Heart right ventricle (tissue), 16 donors: Measurements from ENCODE around the gene PTPRG. TPM values are rescaled to one million over a fixed set of nuclear protein-coding genes. Genes with fewer than 3 reads are reported as not detected.

Experiments
- ATAC-seq, 8 donors: fragments of 200-7000 bp; cut with Tn5 transposase; one replicate each; pipeline ENCODE4 v1.9.1; 2020; ENCODE audit warnings: mild to moderate bottlenecking in 8 of 8, moderate library complexity in 8 of 8, moderate number of reproducible peaks in 1 of 8
- DNase-seq, 2 donors: peaks; one replicate each; pipeline ENCODE4 v3.0.0-alpha.2; 2020
- H3K27ac ChIP-seq, 10 donors: fragments of 200-600 bp; sonication (generic) in 2 of 10; one replicate each; pipeline versions ENCODE4 v1.5.0 to v1.8.0; 2020 to 2022; ENCODE audit warnings: mild to moderate bottlenecking in 3 of 10
- H3K27me3 ChIP-seq, 7 donors: fragments of 200-600 bp; one replicate each; pipeline ENCODE4 v1.8.0; 2021 to 2022; ENCODE audit warnings: mild to moderate bottlenecking in 2 of 7
- H3K36me3 ChIP-seq, 9 donors: fragments of 200-600 bp; sonication (generic) in 1 of 9; one replicate each; pipeline versions ENCODE4 v1.5.0 to v1.8.0; 2020 to 2022; ENCODE audit warnings: mild to moderate bottlenecking in 2 of 9
- H3K4me1 ChIP-seq, 9 donors: fragments of 200-600 bp; sonication (generic) in 1 of 9; one replicate each; pipeline versions ENCODE4 v1.5.0 to v1.8.0; 2020 to 2022; ENCODE audit warnings: mild to moderate bottlenecking in 4 of 9
- H3K4me3 ChIP-seq, 10 donors: fragments of 200-600 bp; sonication (generic) in 2 of 10; one replicate each; pipeline versions ENCODE4 v1.5.0 to v1.8.0; 2020 to 2022; ENCODE audit warnings: mild to moderate bottlenecking in 7 of 10, moderate library complexity in 2 of 10
- H3K9me3 ChIP-seq, 11 donors: fragments of 200-600 bp in 10 of 11; sonication (generic) in 2 of 11; one replicate each; pipeline versions ENCODE4 v1.5.0 to v1.8.0; 2013 to 2022; ENCODE audit warnings: mild to moderate bottlenecking in 2 of 11, control low read depth in 1 of 11, moderate library complexity in 1 of 11
- CTCF ChIP-seq, 9 donors: fragments of 200-600 bp; sonication (generic) in 2 of 9; IDR thresholded peaks; one replicate each; pipeline versions ENCODE4 v1.5.0 to v1.8.0; 2021 to 2022; ENCODE audit warnings: antibody characterized with exemption in 9 of 9, mild to moderate bottlenecking in 5 of 9, moderate library complexity in 1 of 9
- WGBS, 2 donors: extraction: QIAGEN DNeasy Blood & Tissue Kit; methylation state at CpG; one replicate each; pipeline ENCODE4 v1.1.7; 2013; ENCODE audit warnings: inconsistent platforms in 1 of 2; 5-methylcytosine and 5-hydroxymethylcytosine counted together
- intact Hi-C, 10 donors: fragments of 100-400 bp; cut with DNase I; formaldehyde crosslinking; loops; one replicate each; pipeline versions ENCODE4 v1.11.1 to v1.14.2; 2022
- polyA plus RNA-seq, 2 donors: library from polyadenylated mRNA; stranded (reverse); fragments of 200-250 nt; gene quantifications; one replicate each; pipeline ENCODE4 v1.2.3, GENCODE V29; 2013
- total RNA-seq, 10 donors: library from RNA; stranded (reverse); fragmentation: NEBNext Ultra II Directional in 3 of 10; extraction: Animal tissue kit (Norgen Biotek cat#: 25700) in 3 of 10; gene quantifications; one replicate each; pipeline versions ENCODE4 v1.2.1 to v1.2.4, GENCODE V29; 2021 to 2023
- donor health status: Arrhythmogenic right ventricular cardiomyopathy.
- donor health status: ischemic (EF 13 %, LVEDD 7.1; RV severe dilation, severe dysfunction).
- donor health status: healthy with polysubstance abuse.
- donor health status: DM: no; HTN: yes; CAD: no.
- donor health status: DM: no; HTN: no; CAD: no.
- donor health status: ischemic (EF 25% LVEDD 6.9; RV normal size, moderate dysfunction).
- donor health status: ischemic (EF 25% LVEDD 5.7; RV mildly dilated, moderate dysfunction).
- donor health status: healthy.
- donor health status: DM: yes; HTN: yes; CAD: no.
- donor health status: Ischemic cardiomyopathy.
- donor health status: ischemic (EF 35%, LVEDD 5.7; RV mildly dilated, moderate dysfunction).
- donor health status: nonischemic (EF 11% LVEDD 7.7; RV severe dilation, severe dysfunction).
- donor health status: DM: yes; HTN: yes; CAD: no.
- donor health status: PGD.
- donor health status: ischemic (EF 29% LVEDD 5.4; RV normal size, mild dysfunction).
- donor health status: nonischemic (EF 23%, LVEDD 6.1; RV moderate dilation, normal function).

The PTPRG gene
- total and polyA plus RNA-seq, 12 donors: 10.1 to 38.3 (median 32.6) TPM

GRCh38 chr3:61934505-61934871 lies 373.1 kb downstream of the PTPRG start:
- no peak for TF ChIP-seq CTCF (IDR thresholded peaks at IDR 0.05)
- Histone ChIP-seq H3K9me3 (peaks cover 0 to 8% (median 0%) of the 10 kb centered on the region in 11 donors), H3K27ac (no peak overlapping the region), H3K36me3 (no peaks in the 10 kb centered on the region), H3K27me3 (no peaks in the 10 kb centered on the region), H3K4me1 (peaks cover 0 to 25% (median 5%) of the 10 kb centered on the region in 9 donors), H3K4me3 (no peak overlapping the region)
- 96 to 100% methylated on average over 1 of the region's 1 CpG for WGBS, 2 donors
- no peak for DNase-seq
- ATAC-seq: no peak
- intact Hi-C loops: loop anchor here in 3 of 10 donors (5.0 to 10.0 kb wide), 4 partner anchors 70 to 372 kb away; partner anchors contain the start of gene PTPRG (in 2 of the 3)

GRCh38 chr3:61935814-61936213 lies 374.4 kb downstream of the PTPRG start:
- no peak for TF ChIP-seq CTCF (IDR thresholded peaks at IDR 0.05)
- Histone ChIP-seq H3K4me1 (peaks cover 0 to 31% (median 4%) of the 10 kb centered on the region in 9 donors), H3K4me3 (no peak overlapping the region), H3K27me3 (no peaks in the 10 kb centered on the region), H3K36me3 (no peaks in the 10 kb centered on the region), H3K9me3 (peaks cover 0 to 8% (median 0%) of the 10 kb centered on the region in 11 donors), H3K27ac (no peak overlapping the region)
- ATAC-seq (no peak), DNase-seq (no peak)
- intact Hi-C loops: loop anchor here in 4 of 10 donors (5.0 to 10.0 kb wide), 4 partner anchors 69 to 371 kb away; partner anchors contain the start of gene PTPRG (in 1 of the 4)
- WGBS, 2 donors: 95 to 97% methylated on average over 3 of the region's 3 CpGs

- peak in 2 of 8 donors; percentile 24 to 38 for ATAC-seq
Measured at GRCh38 chr3:61936344-61936937, 375.1 kb downstream of the PTPRG start.

GRCh38 chr3:61937477-61937876 lies 376.1 kb downstream of the PTPRG start:
- no peak overlapping the region for H3K27ac ChIP-seq
- H3K4me3 ChIP-seq: no peak overlapping the region
- WGBS, 2 donors: 82 to 90% methylated on average over 3 of the region's 3 CpGs
- no peak for DNase-seq
- intact Hi-C loops: loop anchor here in 4 of 10 donors (5.0 to 10.0 kb wide), 4 partner anchors 70 to 373 kb away; partner anchors contain the start of gene PTPRG (in 1 of the 4)
- peaks cover 0 to 11% (median 0%) of the 10 kb centered on the region in 11 donors for H3K9me3 ChIP-seq
- no peaks in the 10 kb centered on the region for H3K36me3 ChIP-seq
- H3K4me1 ChIP-seq: peaks cover 0 to 31% (median 4%) of the 10 kb centered on the region in 9 donors
- TF ChIP-seq CTCF (IDR thresholded peaks at IDR 0.05): no peak
- no peak for ATAC-seq
- no peaks in the 10 kb centered on the region for H3K27me3 ChIP-seq

More at GRCh38 chr3:61936344-61936937, 375.1 kb downstream of the PTPRG start:
- intact Hi-C loops: loop anchor here in 4 of 10 donors (5.0 to 10.0 kb wide), 4 partner anchors 69 to 372 kb away; partner anchors contain the start of gene PTPRG (in 1 of the 4)
- H3K9me3 ChIP-seq: peaks cover 0 to 8% (median 0%) of the 10 kb centered on the region in 11 donors
- WGBS, 2 donors: 70 to 75% methylated on average over 6 of the region's 6 CpGs
- H3K36me3 ChIP-seq: no peaks in the 10 kb centered on the region
- H3K4me1 ChIP-seq: peaks cover 0 to 31% (median 4%) of the 10 kb centered on the region in 9 donors
- peak; percentile 5 to 54 (median 42) for TF ChIP-seq CTCF (IDR thresholded peaks at IDR 0.05)
- no peaks in the 10 kb centered on the region for H3K27me3 ChIP-seq
- H3K27ac ChIP-seq: no peak overlapping the region
- DNase-seq: no peak
- no peak overlapping the region for H3K4me3 ChIP-seq
